ENCODE results near the gene RC3H2. TPM values are rescaled to one million over a fixed set of nuclear protein-coding genes. Genes with fewer than 3 reads are reported as not detected.

The RC3H2 gene
- total and polyA plus RNA-seq, 9 donors, result 10.2 to 40.9 (median 31.7) TPM

- H3K4me3 ChIP-seq, result no peak overlapping the region
- H3K36me3 ChIP-seq, result no peaks in the 10 kb centered on the region
- H3K4me1 ChIP-seq (ENCODE audit: insufficient read depth), result peaks cover 5% of the 10 kb centered on the region
- no peaks in the 10 kb centered on the region for H3K27me3 ChIP-seq
- intact Hi-C loops (cut with DNase I), result loop anchor here in 1 of 4 donors (10.0 kb wide), 1 partner anchor 94 kb away; no protein-coding TSS in a partner anchor
- TF ChIP-seq POLR2A (IDR thresholded peaks at IDR 0.05) (no peak), EP300 (IDR thresholded peaks at IDR 0.05) (no peak)
- TF ChIP-seq, protein P1, sequence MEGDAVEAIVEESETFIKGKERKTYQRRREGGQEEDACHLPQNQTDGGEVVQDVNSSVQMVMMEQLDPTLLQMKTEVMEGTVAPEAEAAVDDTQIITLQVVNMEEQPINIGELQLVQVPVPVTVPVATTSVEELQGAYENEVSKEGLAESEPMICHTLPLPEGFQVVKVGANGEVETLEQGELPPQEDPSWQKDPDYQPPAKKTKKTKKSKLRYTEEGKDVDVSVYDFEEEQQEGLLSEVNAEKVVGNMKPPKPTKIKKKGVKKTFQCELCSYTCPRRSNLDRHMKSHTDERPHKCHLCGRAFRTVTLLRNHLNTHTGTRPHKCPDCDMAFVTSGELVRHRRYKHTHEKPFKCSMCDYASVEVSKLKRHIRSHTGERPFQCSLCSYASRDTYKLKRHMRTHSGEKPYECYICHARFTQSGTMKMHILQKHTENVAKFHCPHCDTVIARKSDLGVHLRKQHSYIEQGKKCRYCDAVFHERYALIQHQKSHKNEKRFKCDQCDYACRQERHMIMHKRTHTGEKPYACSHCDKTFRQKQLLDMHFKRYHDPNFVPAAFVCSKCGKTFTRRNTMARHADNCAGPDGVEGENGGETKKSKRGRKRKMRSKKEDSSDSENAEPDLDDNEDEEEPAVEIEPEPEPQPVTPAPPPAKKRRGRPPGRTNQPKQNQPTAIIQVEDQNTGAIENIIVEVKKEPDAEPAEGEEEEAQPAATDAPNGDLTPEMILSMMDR (IDR thresholded peaks at IDR 0.05), result no peak
- 32 to 48% (median 33%) methylated on average over 2 of the region's 2 CpGs for WGBS, 3 donors
- no peak overlapping the region for H3K27ac ChIP-seq
- no peaks in the 10 kb centered on the region for H3K9me3 ChIP-seq
- no peak for DNase-seq
Measured at GRCh38 chr9:122900791-122901190, 4.4 kb downstream of the RC3H2 start.

DNA sequence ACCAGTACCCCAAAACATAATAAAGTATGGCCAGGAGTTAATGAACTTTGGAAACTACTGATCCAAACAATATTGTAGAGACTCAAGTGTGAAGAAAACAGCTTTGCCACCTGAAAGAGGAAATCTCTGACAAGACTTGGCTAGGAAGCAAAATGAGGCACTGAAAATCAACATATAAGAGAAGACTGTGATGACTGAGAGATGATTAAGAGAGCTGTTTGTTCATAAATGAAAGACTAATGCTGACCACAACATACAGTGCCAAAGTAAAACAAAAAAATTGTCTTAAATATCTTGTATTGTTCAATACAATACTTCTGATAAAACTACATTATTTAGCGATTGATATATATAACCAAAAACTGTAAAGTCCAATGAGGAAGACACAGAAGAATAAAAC, 7.2 kb downstream of the RC3H2 start:
- Histone ChIP-seq H3K36me3 (no peaks in the 10 kb centered on the region), H3K27ac (no peak overlapping the region), H3K4me3 (no peak overlapping the region), H3K27me3 (no peaks in the 10 kb centered on the region), H3K9me3 (no peaks in the 10 kb centered on the region), H3K4me1 (ENCODE audit: insufficient read depth) (peaks cover 5% of the 10 kb centered on the region)
- TF ChIP-seq, protein P1 (IDR thresholded peaks at IDR 0.05), result no peak
- TF ChIP-seq POLR2A (IDR thresholded peaks at IDR 0.05) (no peak), EP300 (IDR thresholded peaks at IDR 0.05) (no peak)
- WGBS, 3 donors, result 88 to 94% (median 94%) methylated on average over 1 of the region's 1 CpG
- no peak for DNase-seq
- intact Hi-C loops (cut with DNase I), result no loop called here

GRCh38 chr9:122888480-122888879, 16.7 kb downstream of the RC3H2 start:
- intact Hi-C loops (cut with DNase I), result no loop called here
- WGBS, 3 donors, result 50 to 91% (median 77%) methylated on average over 3 of the region's 3 CpGs
- H3K36me3 ChIP-seq, result no peaks in the 10 kb centered on the region

DNA sequence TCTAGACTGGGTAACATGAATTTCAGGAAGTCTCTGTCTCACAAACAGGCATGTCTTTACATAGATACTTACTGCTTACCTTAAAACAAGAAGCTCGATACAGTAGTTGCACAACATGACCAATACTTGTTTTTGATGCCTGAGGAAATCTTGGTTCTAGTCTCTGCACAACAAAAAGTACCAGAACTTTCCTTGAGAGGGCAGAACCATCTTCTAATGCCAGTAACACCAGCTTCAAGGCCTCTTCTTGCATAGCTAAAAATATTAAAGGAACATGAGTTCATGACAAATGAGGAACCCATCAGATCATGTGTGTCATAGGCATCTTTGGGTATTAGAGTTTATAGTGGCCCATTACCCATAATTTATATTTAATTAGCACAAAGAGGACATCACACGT, 22.0 kb downstream of the RC3H2 start:
- Histone ChIP-seq H3K36me3 (no peaks in the 10 kb centered on the region), H3K4me1 (ENCODE audit: insufficient read depth) (no peaks in the 10 kb centered on the region), H3K27me3 (no peaks in the 10 kb centered on the region), H3K4me3 (no peak overlapping the region), H3K27ac (no peak overlapping the region), H3K9me3 (no peaks in the 10 kb centered on the region)
- no peak for DNase-seq
- TF ChIP-seq EP300 (IDR thresholded peaks at IDR 0.05), result no peak
- TF ChIP-seq POLR2A (IDR thresholded peaks at IDR 0.05), result no peak
- intact Hi-C loops (cut with DNase I), result no loop called here
- 88 to 92% (median 92%) methylated on average over 2 of the region's 2 CpGs for WGBS, 3 donors

More at GRCh38 chr9:122888480-122888879, 16.7 kb downstream of the RC3H2 start:
- H3K9me3 ChIP-seq, result no peaks in the 10 kb centered on the region
- H3K4me1 ChIP-seq (ENCODE audit: insufficient read depth), result no peaks in the 10 kb centered on the region
- no peak overlapping the region for H3K4me3 ChIP-seq
- H3K27ac ChIP-seq, result no peak overlapping the region
- TF ChIP-seq EP300 (IDR thresholded peaks at IDR 0.05) (no peak), POLR2A (IDR thresholded peaks at IDR 0.05) (no peak)
- TF ChIP-seq, protein P1 (IDR thresholded peaks at IDR 0.05), result no peak
- DNase-seq, result no peak
- no peaks in the 10 kb centered on the region for H3K27me3 ChIP-seq

GRCh38 chr9:122879443-122879842, 25.7 kb downstream of the RC3H2 start:
- Histone ChIP-seq H3K27ac (no peak overlapping the region), H3K4me3 (no peak overlapping the region), H3K4me1 (ENCODE audit: insufficient read depth) (no peaks in the 10 kb centered on the region), H3K9me3 (no peaks in the 10 kb centered on the region), H3K36me3 (no peaks in the 10 kb centered on the region), H3K27me3 (no peaks in the 10 kb centered on the region)
- intact Hi-C loops (cut with DNase I), result no loop called here
- no peak for DNase-seq
- 43 to 56% (median 47%) methylated on average over 2 of the region's 2 CpGs for WGBS, 3 donors
- TF ChIP-seq POLR2A (IDR thresholded peaks at IDR 0.05), result no peak
- TF ChIP-seq, protein P1 (IDR thresholded peaks at IDR 0.05), result no peak
- no peak for TF ChIP-seq EP300 (IDR thresholded peaks at IDR 0.05)
